Gastrocnemius medialis (tissue), 4 donors: ENCODE data around the gene RPAP2. TPM values are rescaled to one million over a fixed set of nuclear protein-coding genes. Genes with fewer than 3 reads are reported as not detected.

ENCODE experiments used
- ATAC-seq, 2 donors: fragments of 150-250 bp; one replicate each; pipeline ENCODE4 v1.9.1; 2016
- DNase-seq, 2 donors: peaks; one replicate each; pipeline ENCODE4 v3.0.0-alpha.2; 2019
- H3K27ac ChIP-seq, 4 donors: fragments of 200-600 bp; sonication (generic); 1 replicate in 1 of 4; 2 replicates in 3 of 4; pipeline ENCODE4 v1.5.1; 2016 to 2018; ENCODE audit warnings: mild to moderate bottlenecking in 2 of 4, moderate library complexity in 1 of 4
- H3K27me3 ChIP-seq, 3 donors: fragments of 200-600 bp; sonication (generic) in 2 of 3; 1 replicate in 1 of 3; 2 replicates in 2 of 3; pipeline versions ENCODE4 v1.5.1 to v1.6.0; 2016 to 2019; ENCODE audit warnings: mild to moderate bottlenecking in 1 of 3, moderate library complexity in 1 of 3
- H3K36me3 ChIP-seq, 2 donors: fragments of 200-600 bp; sonication (generic) in 1 of 2; one replicate each; pipeline ENCODE4 v1.5.1; 2017 to 2018
- H3K4me1 ChIP-seq, 2 donors: fragments of 200-600 bp; sonication (generic) in 1 of 2; one replicate each; pipeline ENCODE4 v1.5.1; 2016 to 2017; ENCODE audit warnings: mild to moderate bottlenecking in 2 of 2
- H3K4me3 ChIP-seq, 4 donors: fragments of 200-600 bp; sonication (generic) in 3 of 4; 1 replicate in 1 of 4; 2 replicates in 3 of 4; pipeline ENCODE4 v1.5.1; 2016 to 2019; ENCODE audit warnings: mild to moderate bottlenecking in 2 of 4
- H3K9me3 ChIP-seq, 3 donors: fragments of 200-600 bp; sonication (generic) in 2 of 3; 1 replicate in 1 of 3; 2 replicates in 2 of 3; pipeline ENCODE4 v1.5.1; 2016 to 2019
- POLR2A ChIP-seq, 2 donors: fragments of 450-650 bp; IDR thresholded peaks; one replicate each; pipeline ENCODE4 v1.6.1; 2017; ENCODE audit warnings: antibody characterized with exemption in 2 of 2, mild to moderate bottlenecking in 2 of 2, moderate library complexity in 2 of 2
- in situ Hi-C, 4 donors: fragments of 200-750 bp; cut with MboI; loops; one replicate each; pipeline versions ENCODE4 v1.15.0 to v1.8.0; 2017; ENCODE audit warnings: low sequenced_read_pairs in 4 of 4
- intact Hi-C: fragments of 100-400 bp; cut with DNase I; formaldehyde crosslinking; loops from one replicate; pipeline ENCODE4 v1.15.1; 2023; ENCODE audit warnings: low total_unique reads
- total RNA-seq, 4 donors: library from RNA; depleted of rRNA; stranded (reverse); fragments of >200 nt; gene quantifications; one replicate each; pipeline versions ENCODE4 v1.1.0 to v1.2.3, GENCODE V29; 2016
- TF ChIP-seq, protein P1 (sequence below), 5 experiments: fragments of 450-650 bp in 3 of 5; fragments of 200-600 bp in 2 of 5; sonication (generic) in 2 of 5; IDR thresholded peaks in 4 of 5; conservative IDR thresholded peaks in 1 of 5; 1 replicate in 4 of 5; 2 replicates in 1 of 5; pipeline ENCODE4 v1.5.1; 2016 to 2019; ENCODE audit warnings: antibody characterized with exemption in 5 of 5, mild to moderate bottlenecking in 3 of 5, moderate library complexity in 3 of 5

Gene RPAP2
- total RNA-seq, 4 donors from 2014 or later, result 11.4 to 19.1 (median 14.7) TPM

GRCh38 chr1:92442351-92442750 is 143.5 kb downstream of the RPAP2 start:
- Histone ChIP-seq H3K36me3 (no peaks in the 10 kb centered on the region), H3K27ac (no peak overlapping the region), H3K9me3 (no peaks in the 10 kb centered on the region), H3K27me3 (no peaks in the 10 kb centered on the region), H3K4me1 (no peaks in the 10 kb centered on the region), H3K4me3 (no peak overlapping the region)
- ATAC-seq (no peak), DNase-seq (no peak)
- intact Hi-C loops (no loop called here), in situ Hi-C loops (no loop called here)
- TF ChIP-seq, protein P1, sequence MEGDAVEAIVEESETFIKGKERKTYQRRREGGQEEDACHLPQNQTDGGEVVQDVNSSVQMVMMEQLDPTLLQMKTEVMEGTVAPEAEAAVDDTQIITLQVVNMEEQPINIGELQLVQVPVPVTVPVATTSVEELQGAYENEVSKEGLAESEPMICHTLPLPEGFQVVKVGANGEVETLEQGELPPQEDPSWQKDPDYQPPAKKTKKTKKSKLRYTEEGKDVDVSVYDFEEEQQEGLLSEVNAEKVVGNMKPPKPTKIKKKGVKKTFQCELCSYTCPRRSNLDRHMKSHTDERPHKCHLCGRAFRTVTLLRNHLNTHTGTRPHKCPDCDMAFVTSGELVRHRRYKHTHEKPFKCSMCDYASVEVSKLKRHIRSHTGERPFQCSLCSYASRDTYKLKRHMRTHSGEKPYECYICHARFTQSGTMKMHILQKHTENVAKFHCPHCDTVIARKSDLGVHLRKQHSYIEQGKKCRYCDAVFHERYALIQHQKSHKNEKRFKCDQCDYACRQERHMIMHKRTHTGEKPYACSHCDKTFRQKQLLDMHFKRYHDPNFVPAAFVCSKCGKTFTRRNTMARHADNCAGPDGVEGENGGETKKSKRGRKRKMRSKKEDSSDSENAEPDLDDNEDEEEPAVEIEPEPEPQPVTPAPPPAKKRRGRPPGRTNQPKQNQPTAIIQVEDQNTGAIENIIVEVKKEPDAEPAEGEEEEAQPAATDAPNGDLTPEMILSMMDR (IDR thresholded peaks at IDR 0.05 in 4 of 5, conservative IDR thresholded peaks at IDR 0.05 in 1 of 5), result no peak
- no peak for TF ChIP-seq POLR2A (IDR thresholded peaks at IDR 0.05)

- in situ Hi-C loops (no loop called here), intact Hi-C loops (no loop called here)
- Histone ChIP-seq H3K36me3 (no peaks in the 10 kb centered on the region), H3K9me3 (no peaks in the 10 kb centered on the region), H3K4me1 (no peaks in the 10 kb centered on the region), H3K4me3 (no peak overlapping the region), H3K27me3 (no peaks in the 10 kb centered on the region), H3K27ac (no peak overlapping the region)
- TF ChIP-seq, protein P1 (IDR thresholded peaks at IDR 0.05 in 4 of 5, conservative IDR thresholded peaks at IDR 0.05 in 1 of 5), result no peak
- no peak for TF ChIP-seq POLR2A (IDR thresholded peaks at IDR 0.05)
- no peak for DNase-seq
- ATAC-seq, result no peak
Measured at GRCh38 chr1:92443893-92444292, 145.0 kb downstream of the RPAP2 start.

- no peaks in the 10 kb centered on the region for H3K4me1 ChIP-seq
- TF ChIP-seq, protein P1 (IDR thresholded peaks at IDR 0.05 in 4 of 5, conservative IDR thresholded peaks at IDR 0.05 in 1 of 5), result no peak
- TF ChIP-seq POLR2A (IDR thresholded peaks at IDR 0.05), result no peak
- no peak for DNase-seq
- H3K4me3 ChIP-seq, result no peak overlapping the region
- H3K9me3 ChIP-seq, result no peaks in the 10 kb centered on the region
- H3K36me3 ChIP-seq, result no peaks in the 10 kb centered on the region
- H3K27ac ChIP-seq, result no peak overlapping the region
- ATAC-seq, result no peak
- in situ Hi-C loops, result no loop called here
- intact Hi-C loops, result no loop called here
- no peaks in the 10 kb centered on the region for H3K27me3 ChIP-seq
Measured at GRCh38 chr1:92444351-92444750, 145.5 kb downstream of the RPAP2 start.

DNA sequence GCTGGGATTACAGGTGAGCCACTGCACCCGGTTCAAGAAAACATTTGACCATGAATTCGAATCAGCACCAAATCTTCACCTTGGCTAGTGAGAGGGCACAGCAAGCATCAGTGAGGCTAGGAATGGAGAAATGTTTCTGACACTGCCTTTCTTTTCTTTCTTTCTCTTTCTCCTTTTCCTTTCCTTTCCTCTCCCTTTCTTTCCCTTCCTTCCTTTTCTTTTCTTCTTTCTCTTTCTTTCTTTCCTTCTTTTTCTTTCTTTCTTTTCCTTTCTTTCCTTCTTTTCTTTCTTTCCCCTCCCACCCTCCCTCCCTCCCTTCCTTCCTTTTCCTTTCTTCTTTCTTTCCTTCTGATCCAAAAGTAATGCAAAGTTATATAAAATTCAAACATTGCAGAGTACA is 147.0 kb downstream of the RPAP2 start:
- no peak for ATAC-seq
- intact Hi-C loops (no loop called here), in situ Hi-C loops (no loop called here)
- no peak for DNase-seq
- Histone ChIP-seq H3K36me3 (no peaks in the 10 kb centered on the region), H3K9me3 (no peaks in the 10 kb centered on the region), H3K4me1 (no peaks in the 10 kb centered on the region), H3K4me3 (no peak overlapping the region), H3K27ac (no peak overlapping the region), H3K27me3 (no peaks in the 10 kb centered on the region)
- no peak for TF ChIP-seq POLR2A (IDR thresholded peaks at IDR 0.05)
- TF ChIP-seq, protein P1 (IDR thresholded peaks at IDR 0.05 in 4 of 5, conservative IDR thresholded peaks at IDR 0.05 in 1 of 5), result no peak

DNA sequence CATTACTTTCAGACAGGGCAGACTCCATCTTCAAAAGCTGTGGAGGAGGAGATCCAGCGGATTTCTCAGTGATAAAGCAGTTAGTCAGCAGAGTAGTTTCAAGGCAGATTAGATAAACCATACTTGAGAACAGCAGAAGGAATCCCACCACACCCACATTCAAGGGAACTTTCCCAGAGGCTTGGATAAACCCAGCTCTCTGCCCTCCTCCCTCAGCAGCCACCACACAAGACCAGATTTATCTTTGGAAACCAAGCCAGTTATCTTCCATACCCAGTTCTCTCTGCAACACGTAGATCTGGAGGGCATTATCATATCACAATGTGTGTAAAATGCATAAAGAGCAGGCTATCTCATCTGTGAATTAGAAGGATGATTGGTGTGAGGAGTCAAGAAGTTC is 147.7 kb downstream of the RPAP2 start:
- Histone ChIP-seq H3K9me3 (no peaks in the 10 kb centered on the region), H3K36me3 (no peaks in the 10 kb centered on the region), H3K27ac (no peak overlapping the region), H3K4me1 (no peaks in the 10 kb centered on the region), H3K27me3 (no peaks in the 10 kb centered on the region), H3K4me3 (no peak overlapping the region)
- ATAC-seq (no peak), DNase-seq (no peak)
- in situ Hi-C loops, result no loop called here
- no peak for TF ChIP-seq POLR2A (IDR thresholded peaks at IDR 0.05)
- TF ChIP-seq, protein P1 (IDR thresholded peaks at IDR 0.05 in 4 of 5, conservative IDR thresholded peaks at IDR 0.05 in 1 of 5), result no peak
- intact Hi-C loops, result no loop called here
